T follicular helper cell (primary cell): Measurements from ENCODE around the gene ACAD11.
"Not testable (repeated sequence)": the region's sequence is repeated elsewhere in the genome, so short reads cannot be mapped to it uniquely, and the experiment has no call there.

Experiments used
- DNase-seq: peaks from one replicate; pipeline ENCODE4 v3.0.0-alpha.2; 2020; ENCODE audit warnings: low read depth

The ACAD11 gene

DNA sequence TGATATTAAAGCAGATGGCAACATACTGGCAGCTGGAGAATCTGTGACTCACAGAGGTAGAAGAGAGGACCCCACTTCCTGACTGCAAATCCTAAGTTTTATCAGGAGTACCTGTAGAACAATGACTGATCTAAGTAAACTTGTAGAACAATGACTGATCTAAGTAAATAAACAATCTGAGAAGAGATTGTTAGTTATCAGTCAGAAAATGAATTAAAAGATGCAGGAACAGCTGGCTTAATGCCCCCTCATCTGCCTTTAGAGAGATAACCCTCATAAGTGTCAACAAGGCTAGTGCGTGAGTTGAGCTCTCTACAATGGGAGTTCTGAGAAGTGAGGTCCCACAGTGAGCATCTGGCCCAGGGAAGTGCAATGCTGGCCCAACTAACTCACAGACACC is 14.6 kb downstream of the ACAD11 start:
- DNase-seq = no peak

- DNase-seq = no peak
Measured at GRCh38 chr3:132643366-132643765, 16.2 kb downstream of the ACAD11 start.

- DNase-seq = no peak
Measured at GRCh38 chr3:132642539-132642847, 17.1 kb downstream of the ACAD11 start.

DNA sequence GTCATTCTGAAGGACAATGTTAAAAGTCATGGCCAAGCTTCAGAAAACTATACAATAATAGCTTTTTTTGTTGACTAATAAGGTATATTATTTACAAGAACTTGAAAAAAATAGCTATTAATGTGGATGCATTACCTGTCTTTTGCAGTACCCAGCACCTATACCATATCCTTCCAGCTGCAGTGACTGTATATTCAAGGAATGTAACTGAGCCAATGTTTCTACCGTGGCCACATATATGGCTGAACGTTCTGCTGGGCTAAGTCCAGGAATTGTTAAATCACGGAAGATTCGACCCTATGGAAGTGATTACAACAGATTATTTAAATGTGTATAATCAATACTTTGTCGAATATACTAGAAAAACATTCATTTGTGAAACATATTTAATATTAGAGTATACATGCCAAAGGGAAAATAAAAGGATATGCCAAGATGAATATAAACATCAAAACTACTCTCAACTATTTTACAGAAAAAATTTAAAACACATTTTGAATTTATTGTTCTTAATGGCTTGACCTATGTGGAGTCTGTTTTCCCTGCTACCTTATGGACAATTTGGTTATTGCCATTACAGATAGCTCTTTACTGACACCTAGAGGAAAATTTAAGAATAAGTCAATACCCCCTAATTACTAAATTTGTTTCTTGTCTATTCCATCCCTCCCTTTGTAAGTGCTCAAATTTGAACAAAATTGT is 17.6 kb downstream of the ACAD11 start:
- DNase-seq = no peak

DNA sequence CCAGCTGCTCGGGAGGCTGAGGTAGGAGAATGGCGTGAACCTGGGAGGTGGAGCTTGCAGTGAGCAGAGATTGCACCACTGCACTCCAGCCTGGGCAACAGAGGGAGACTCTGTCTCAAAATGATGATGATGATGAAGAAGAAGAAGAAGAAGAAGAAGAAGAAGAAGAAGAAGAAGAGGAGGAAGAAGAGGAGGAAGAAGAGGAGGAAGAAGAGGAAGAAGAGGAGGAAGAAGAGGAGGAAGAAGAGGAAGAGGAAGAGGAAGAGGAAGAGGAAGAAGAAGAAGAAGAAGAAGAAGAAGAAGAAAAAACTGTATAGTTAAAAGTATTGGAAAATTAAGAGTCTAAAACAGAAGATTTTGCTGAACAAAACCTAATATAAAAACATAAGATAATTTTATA is 18.2 kb downstream of the ACAD11 start:
- DNase-seq = not testable (repeated sequence)

DNA sequence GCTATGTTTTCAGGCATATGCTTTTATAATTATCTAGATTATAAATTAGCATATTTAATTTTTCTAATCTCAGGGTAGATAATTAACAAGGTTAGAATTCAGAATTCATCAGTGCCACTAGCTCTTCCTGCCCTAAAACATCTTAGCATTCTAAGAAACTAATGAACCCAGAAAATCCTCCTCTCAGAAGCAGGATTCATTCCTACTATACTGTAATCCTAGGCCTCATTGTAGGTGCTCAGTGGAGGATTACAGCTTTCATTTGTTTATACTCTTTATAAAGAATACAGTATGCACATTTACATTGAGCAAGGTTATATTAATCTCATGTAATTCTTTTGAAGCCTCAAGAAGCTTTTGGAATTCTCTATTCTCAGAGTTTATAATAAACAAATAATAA is 20.9 kb downstream of the ACAD11 start:
- no peak for DNase-seq

DNA sequence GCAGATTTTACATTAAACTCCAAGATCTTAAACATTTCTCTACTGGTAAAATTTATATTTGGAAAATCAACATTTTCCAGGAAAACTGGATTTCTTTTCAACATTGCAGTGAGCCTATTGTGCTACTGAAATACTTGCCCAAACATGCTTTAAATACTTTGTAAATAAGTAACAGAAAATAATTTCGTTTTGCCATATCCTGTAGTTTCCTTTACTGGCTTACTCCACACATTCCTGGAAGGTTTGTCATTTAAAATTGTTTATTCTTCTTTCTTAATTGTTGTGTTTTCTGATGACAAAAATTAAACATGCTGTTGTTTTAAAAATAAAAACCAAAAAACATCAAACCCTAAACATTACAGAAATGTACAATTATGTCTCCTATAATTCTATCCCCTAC is 22.0 kb downstream of the ACAD11 start:
- DNase-seq = no peak

DNA sequence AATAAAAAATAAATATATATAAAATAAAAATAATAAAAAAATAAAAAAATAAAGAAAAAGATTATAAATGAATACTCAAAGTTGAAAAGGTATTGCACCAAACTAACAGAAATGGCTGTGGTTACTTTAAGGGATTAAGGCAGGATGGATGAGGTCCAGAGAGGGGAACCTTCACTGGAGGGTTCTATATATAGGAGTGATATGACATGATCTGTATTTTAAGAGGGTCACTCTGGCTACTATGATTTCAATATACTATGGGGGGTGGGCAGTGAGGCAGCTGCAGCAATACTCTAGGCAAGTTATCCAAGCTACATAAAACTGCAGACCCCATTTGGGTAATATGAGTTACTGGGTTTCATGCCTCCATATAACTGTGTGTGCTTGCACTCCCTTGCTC is 24.6 kb downstream of the ACAD11 start:
- no peak for DNase-seq

DNA sequence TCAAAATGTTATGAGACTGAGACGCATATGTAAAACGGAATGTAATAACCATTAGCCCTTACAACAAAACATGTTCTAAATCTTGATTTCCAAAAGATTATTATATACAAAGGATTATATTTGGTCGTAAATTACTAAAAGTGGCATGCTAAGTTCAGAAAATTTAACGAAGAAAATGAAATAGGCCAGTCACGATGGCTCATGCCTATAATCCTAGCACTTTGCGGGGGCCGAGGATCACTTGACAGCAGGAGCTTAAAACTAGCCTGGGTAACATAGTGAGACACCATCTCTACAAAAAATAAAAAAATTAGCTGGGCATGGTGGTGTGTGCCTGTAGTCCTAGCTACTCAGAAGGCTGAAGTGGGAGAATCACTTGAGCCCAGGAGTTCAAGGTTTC is 29.0 kb downstream of the ACAD11 start:
- no peak for DNase-seq

DNA sequence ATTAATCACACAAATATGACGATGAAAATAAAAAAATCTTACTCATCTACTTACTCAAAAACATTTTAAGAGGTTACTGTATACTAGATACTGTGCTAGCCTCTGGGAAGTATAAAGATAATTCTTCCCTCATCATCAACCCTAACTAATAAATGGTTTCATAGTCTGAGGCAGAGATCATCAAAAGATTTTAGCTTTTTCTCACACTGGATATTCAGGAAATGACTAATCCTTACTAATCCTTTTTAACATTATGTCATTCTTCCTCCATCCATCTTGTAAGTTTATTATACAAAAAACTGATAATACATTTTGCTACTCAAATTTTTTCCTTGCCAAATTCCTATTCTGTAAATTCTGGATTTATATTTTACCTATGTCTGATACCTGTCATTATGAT is 29.7 kb downstream of the ACAD11 start:
- no peak for DNase-seq

GRCh38 chr3:132628157-132628556 is 31.5 kb downstream of the ACAD11 start:
- DNase-seq = no peak

DNA sequence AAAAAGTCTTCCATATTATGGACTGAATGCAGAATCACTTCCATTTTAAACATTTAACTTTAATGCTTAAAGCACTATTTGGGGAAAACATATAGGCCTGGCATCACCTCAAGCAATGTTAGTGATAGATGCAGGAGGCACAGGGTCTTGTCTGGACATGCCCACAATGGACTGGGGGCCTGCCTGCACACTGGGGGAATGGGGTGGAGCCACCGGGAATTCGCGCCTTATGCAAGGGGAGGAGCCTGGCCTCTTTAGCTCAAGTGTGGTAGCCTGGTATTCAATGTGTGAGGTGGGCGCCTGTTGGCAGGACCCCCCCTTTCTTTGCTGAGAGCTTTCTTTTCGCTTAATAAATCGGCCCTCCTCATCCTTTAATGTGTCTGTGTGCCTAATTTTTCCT is 32.7 kb downstream of the ACAD11 start:
- DNase-seq = no peak

DNA sequence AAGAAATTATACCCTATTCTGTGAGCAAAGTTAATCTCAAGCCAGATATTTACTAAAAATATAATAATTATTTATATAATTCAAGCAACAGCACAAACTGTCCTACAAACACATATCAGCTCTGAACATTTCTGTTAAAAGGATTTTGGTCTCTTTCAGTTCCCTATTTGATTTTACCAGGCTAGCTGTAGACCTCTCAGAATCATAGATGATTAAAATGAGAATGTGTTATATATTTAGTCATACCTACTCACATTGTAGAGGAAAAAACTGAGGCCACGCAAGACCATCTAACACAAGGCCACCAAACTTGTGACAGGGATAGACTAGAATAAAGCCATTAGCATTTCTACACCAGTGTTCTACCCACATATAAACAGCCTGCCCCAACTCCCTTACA is 34.0 kb downstream of the ACAD11 start:
- DNase-seq = no peak

GRCh38 chr3:132624790-132625189 is 34.8 kb downstream of the ACAD11 start:
- no peak for DNase-seq

GRCh38 chr3:132623646-132624045 is 36.0 kb downstream of the ACAD11 start:
- DNase-seq = no peak

- DNase-seq = no peak
Measured at GRCh38 chr3:132622761-132623160, 36.8 kb downstream of the ACAD11 start.

- no peak for DNase-seq
Measured at GRCh38 chr3:132622148-132622547, 37.5 kb downstream of the ACAD11 start.

DNA sequence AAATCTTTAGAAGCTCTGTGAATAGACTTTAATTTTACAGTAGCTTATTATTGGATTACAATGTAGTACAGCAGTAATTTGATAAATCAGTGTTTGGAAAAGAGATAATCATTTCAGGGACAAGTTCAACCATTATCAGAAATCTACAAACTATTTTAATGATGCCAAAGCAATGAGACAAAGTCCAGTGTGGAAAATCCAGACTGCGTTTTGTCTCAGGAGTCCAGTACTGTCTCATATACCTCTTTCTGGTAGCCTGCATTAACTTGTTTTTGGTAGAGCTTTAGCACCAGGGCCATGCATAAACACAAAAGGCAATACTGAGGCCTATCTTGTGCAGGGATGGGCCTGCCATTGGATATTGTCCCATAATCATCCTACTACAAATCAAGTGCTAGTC is 42.8 kb downstream of the ACAD11 start:
- no peak for DNase-seq

GRCh38 chr3:132615881-132616280 is 43.7 kb downstream of the ACAD11 start:
- no peak for DNase-seq

DNA sequence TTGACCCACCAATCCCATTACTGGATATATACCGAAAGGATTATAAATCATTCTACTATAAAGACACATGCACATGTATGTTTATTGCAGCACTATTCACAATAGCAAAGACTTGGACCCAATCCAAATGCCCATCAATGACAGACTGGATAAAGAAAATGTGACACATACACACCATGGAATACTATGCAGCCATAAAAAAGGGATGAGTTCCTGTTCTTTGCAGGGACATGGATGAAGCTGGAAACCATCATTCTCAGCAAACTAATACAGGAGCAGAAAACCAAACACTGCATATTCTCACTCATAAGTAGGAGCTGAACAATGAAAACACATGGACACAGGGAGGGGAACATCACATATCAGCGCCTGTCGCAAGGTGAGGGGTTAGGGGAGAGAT is 44.3 kb downstream of the ACAD11 start:
- DNase-seq = not testable (repeated sequence)

- DNase-seq = not testable (repeated sequence)
Measured at GRCh38 chr3:132606620-132607019, 53.0 kb downstream of the ACAD11 start.

DNA sequence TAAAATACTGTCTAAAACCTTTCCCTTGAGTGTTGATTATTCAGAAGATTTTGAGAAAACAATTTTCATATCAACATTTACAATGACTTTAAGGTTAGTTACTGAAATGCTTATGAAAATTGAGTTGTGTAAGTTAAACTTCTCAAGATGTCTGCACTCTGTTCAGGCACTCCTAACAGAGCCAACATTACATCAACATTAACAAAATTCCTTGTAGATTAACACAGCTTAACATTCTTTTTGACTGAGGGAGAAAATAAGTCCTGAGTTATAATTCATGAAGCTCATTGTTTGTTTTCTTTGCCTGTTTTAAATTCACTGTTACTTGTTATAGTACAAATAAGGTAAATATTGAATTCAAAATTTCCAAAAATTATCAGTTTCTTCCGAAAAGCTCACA is 53.5 kb downstream of the ACAD11 start:
- no peak for DNase-seq

DNA sequence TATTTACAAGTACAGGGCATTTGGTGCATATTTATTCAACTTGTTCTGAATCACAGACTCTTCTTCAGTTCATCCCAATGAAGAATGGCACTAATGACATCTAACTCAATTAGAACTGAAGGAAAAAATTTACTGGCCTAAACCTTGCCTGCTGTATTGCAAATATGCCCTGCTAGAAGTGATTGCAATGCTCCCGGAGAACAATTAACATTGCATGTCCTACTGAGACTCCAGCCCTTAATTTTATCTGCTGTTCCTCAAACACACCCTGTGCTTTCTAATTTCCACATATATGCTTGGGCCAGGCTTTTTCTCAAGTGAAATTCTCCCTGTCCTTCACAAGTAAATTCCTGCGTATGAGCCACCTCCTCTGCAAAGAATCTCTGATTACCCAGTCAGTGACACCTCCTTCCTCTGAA is 54.2 kb downstream of the ACAD11 start:
- DNase-seq = no peak

DNA sequence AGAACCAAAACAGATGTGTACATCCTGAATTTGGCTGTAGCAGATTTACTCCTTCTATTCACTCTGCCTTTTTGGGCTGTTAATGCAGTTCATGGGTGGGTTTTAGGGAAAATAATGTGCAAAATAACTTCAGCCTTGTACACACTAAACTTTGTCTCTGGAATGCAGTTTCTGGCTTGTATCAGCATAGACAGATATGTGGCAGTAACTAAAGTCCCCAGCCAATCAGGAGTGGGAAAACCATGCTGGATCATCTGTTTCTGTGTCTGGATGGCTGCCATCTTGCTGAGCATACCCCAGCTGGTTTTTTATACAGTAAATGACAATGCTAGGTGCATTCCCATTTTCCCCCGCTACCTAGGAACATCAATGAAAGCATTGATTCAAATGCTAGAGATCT is 59.0 kb downstream of the ACAD11 start:
- DNase-seq = not testable (repeated sequence)

DNA sequence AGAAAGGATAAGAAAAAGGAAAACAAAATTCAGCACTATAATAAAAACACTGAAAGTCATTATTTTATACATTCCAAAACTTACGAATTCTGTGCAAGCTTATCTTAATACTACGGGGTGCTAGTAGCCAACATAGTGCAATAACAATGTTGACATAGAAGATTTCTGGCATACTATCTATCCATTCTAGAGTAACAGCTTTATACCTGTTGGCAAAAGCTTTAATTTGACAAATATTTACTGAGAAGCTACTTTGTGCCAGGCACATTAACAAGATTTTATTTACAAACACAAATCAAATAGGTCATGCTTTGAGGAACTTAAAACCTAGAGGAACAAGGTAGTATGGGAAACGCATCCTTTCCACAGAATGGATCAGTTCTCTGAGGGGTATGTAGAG is 61.4 kb downstream of the ACAD11 start:
- DNase-seq = no peak
